GM12865 (cell line): ENCODE results near the gene NUDT3.

Experiments
- DNase-seq: peaks from one replicate; pipeline ENCODE4 v3.0.0; 2010; ENCODE audit warnings: low read depth
- H3K4me3 ChIP-seq: 2 replicates; pipeline ENCODE4 v1.5.1; 2011; ENCODE audit warnings: mild to moderate bottlenecking, low read depth, low read length, control low read depth
- TF ChIP-seq, protein P1 (sequence below): IDR thresholded peaks from 2 replicates; pipeline ENCODE4 v1.5.1; 2011; ENCODE audit warnings: low read length, control low read depth, low read depth, inconsistent platforms; ENCODE audit not compliant: insufficient read depth; ENCODE audit errors: missing control alignments

The NUDT3 gene

GRCh38 chr6:34393191-34393965 is 909 bp upstream of the NUDT3 start:
- TF ChIP-seq, protein P1, sequence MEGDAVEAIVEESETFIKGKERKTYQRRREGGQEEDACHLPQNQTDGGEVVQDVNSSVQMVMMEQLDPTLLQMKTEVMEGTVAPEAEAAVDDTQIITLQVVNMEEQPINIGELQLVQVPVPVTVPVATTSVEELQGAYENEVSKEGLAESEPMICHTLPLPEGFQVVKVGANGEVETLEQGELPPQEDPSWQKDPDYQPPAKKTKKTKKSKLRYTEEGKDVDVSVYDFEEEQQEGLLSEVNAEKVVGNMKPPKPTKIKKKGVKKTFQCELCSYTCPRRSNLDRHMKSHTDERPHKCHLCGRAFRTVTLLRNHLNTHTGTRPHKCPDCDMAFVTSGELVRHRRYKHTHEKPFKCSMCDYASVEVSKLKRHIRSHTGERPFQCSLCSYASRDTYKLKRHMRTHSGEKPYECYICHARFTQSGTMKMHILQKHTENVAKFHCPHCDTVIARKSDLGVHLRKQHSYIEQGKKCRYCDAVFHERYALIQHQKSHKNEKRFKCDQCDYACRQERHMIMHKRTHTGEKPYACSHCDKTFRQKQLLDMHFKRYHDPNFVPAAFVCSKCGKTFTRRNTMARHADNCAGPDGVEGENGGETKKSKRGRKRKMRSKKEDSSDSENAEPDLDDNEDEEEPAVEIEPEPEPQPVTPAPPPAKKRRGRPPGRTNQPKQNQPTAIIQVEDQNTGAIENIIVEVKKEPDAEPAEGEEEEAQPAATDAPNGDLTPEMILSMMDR: no peak
- no peak for DNase-seq

GRCh38 chr6:34391786-34392496 is 528 bp downstream of the NUDT3 start:
- peak; percentile 83 for DNase-seq
- H3K4me3 ChIP-seq: peak overlapping the region; percentile 91
- TF ChIP-seq, protein P1: no peak

More at GRCh38 chr6:34393191-34393965, 909 bp upstream of the NUDT3 start:
- H3K4me3 ChIP-seq: peak overlapping the region; percentile 61

GRCh38 chr6:34391473-34391785 is 1.0 kb downstream of the NUDT3 start:
- peak overlapping the region; percentile 91 for H3K4me3 ChIP-seq
- TF ChIP-seq, protein P1: no peak
- no peak for DNase-seq

- peak; percentile 15 for DNase-seq
- TF ChIP-seq, protein P1: no peak
- H3K4me3 ChIP-seq: peak overlapping the region; percentile 91
These were observed 1.7 kb downstream of the NUDT3 start for GRCh38 chr6:34390531-34391472.

GRCh38 chr6:34389034-34389433 is 3.4 kb downstream of the NUDT3 start:
- no peak overlapping the region for H3K4me3 ChIP-seq
- no peak for DNase-seq
- TF ChIP-seq, protein P1: no peak

GRCh38 chr6:34388421-34388820 is 4.0 kb downstream of the NUDT3 start:
- no peak for DNase-seq
- H3K4me3 ChIP-seq: no peak overlapping the region
- TF ChIP-seq, protein P1: no peak
